ENCODE measurements around the gene B3GNT9.

B3GNT9 gene

GRCh38 chr16:67157892-67158635 is 7.3 kb upstream of the B3GNT9 start:
- TF ChIP-seq, protein P1, sequence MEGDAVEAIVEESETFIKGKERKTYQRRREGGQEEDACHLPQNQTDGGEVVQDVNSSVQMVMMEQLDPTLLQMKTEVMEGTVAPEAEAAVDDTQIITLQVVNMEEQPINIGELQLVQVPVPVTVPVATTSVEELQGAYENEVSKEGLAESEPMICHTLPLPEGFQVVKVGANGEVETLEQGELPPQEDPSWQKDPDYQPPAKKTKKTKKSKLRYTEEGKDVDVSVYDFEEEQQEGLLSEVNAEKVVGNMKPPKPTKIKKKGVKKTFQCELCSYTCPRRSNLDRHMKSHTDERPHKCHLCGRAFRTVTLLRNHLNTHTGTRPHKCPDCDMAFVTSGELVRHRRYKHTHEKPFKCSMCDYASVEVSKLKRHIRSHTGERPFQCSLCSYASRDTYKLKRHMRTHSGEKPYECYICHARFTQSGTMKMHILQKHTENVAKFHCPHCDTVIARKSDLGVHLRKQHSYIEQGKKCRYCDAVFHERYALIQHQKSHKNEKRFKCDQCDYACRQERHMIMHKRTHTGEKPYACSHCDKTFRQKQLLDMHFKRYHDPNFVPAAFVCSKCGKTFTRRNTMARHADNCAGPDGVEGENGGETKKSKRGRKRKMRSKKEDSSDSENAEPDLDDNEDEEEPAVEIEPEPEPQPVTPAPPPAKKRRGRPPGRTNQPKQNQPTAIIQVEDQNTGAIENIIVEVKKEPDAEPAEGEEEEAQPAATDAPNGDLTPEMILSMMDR (IDR thresholded peaks at IDR 0.05; ENCODE audit: low read depth, low read length, missing control alignments), result no peak
- DNase-seq (ENCODE audit: extremely low read depth, low read depth), result no peak
- H3K4me3 ChIP-seq (replicated peaks; ENCODE audit: low read depth, low read length), result no peak overlapping the region

GRCh38 chr16:67157106-67157748 is 6.4 kb upstream of the B3GNT9 start:
- H3K4me3 ChIP-seq (replicated peaks; ENCODE audit: low read depth, low read length), result no peak overlapping the region
- DNase-seq (ENCODE audit: extremely low read depth, low read depth), result no peak
- TF ChIP-seq, protein P1 (IDR thresholded peaks at IDR 0.05; ENCODE audit: low read depth, low read length, missing control alignments), result no peak

GRCh38 chr16:67156143-67156844 is 5.5 kb upstream of the B3GNT9 start:
- H3K4me3 ChIP-seq (replicated peaks; ENCODE audit: low read depth, low read length), result no peak overlapping the region
- TF ChIP-seq, protein P1 (IDR thresholded peaks at IDR 0.05; ENCODE audit: low read depth, low read length, missing control alignments), result no peak
- DNase-seq (ENCODE audit: extremely low read depth, low read depth), result no peak

- H3K4me3 ChIP-seq (replicated peaks; ENCODE audit: low read depth, low read length), result peak overlapping the region; percentile 9; the same call in 1 of the 2 replicates
- TF ChIP-seq, protein P1 (IDR thresholded peaks at IDR 0.05; ENCODE audit: low read depth, low read length, missing control alignments), result peak; percentile 74
- no peak for DNase-seq (ENCODE audit: extremely low read depth, low read depth)
These were observed 4.7 kb upstream of the B3GNT9 start for GRCh38 chr16:67155295-67156142.

DNA sequence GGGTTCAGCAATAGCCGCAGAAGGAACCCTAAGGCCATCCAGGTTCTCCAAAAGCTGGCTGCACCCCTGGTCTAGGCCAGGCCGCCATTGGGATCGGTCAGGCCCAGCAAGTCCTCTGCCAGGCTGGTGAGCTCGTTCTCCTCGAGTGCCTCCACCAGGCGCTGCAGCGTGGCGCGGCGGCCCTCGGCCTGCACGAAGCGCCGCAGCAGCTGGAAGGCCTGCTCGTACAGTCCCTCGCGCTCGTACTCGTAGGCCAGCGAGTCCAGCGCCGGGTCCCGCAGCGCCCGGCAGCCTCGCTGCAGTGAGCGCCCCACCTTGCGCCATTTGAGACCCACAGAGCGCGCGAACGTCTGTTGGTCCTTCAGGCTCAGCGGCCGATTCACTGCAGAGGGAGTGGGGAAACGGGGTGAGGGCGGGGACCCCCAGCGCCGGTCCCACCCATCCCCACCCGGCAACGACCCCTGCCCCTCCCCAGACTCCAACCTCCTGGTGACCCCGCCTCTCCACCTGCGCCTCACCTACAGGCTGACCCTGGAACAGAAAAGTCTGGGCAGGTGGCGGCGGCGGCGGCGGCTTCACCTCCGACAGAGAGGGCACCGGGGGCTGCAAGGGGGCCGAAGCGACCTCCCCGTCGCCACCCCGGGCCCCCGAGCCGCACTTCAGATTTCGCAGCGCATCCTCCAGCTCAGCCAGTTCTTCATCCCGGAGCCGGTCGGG is 3.9 kb upstream of the B3GNT9 start:
- TF ChIP-seq, protein P1 (IDR thresholded peaks at IDR 0.05; ENCODE audit: low read depth, low read length, missing control alignments), result no peak
- DNase-seq (ENCODE audit: extremely low read depth, low read depth), result no peak
- H3K4me3 ChIP-seq (replicated peaks; ENCODE audit: low read depth, low read length), result peak overlapping the region; percentile 9; the same call in 1 of the 2 replicates

Measured in HFF-Myc (cell line).